ENCODE measurements around the gene SDK2. TPM values are rescaled to one million over a fixed set of nuclear protein-coding genes. Genes with fewer than 3 reads are reported as not detected.

Gene SDK2
- total RNA-seq, 1 donor from 2014 or later = 1.4 TPM

DNA sequence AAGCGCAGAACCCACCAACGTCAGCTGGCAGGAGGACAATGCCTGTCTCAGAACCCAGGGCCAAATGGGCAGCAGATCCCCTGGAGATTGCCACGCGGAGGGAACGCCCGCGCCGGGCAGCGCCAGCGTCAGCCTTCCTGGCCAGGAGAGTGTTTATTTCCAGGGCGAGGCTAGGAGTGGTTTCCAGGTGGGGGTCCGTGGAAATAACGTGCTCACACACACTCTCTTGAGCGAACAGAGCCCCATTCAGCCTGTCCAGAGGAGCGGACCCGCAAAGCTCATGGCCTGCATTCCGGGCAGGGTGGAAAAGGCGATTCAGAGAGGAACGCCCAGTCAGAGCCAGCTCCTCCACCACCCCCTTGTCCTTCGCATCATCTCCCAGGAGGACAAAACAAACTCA, 40.3 kb downstream of the SDK2 start:
- Histone ChIP-seq H3K36me3 (no peaks in the 10 kb centered on the region), H3K4me1 (no peaks in the 10 kb centered on the region), H3K9me3 (no peaks in the 10 kb centered on the region), H3K4me3 (no peak overlapping the region), H3K27me3 (ENCODE audit: low read depth) (no peaks in the 10 kb centered on the region), H3K27ac (no peak overlapping the region)
- DNase-seq = no peak
- no peak for TF ChIP-seq CTCF (IDR thresholded peaks at IDR 0.05)
- ATAC-seq = no peak
- intact Hi-C loops (cut with DNase I) = no loop called here

DNA sequence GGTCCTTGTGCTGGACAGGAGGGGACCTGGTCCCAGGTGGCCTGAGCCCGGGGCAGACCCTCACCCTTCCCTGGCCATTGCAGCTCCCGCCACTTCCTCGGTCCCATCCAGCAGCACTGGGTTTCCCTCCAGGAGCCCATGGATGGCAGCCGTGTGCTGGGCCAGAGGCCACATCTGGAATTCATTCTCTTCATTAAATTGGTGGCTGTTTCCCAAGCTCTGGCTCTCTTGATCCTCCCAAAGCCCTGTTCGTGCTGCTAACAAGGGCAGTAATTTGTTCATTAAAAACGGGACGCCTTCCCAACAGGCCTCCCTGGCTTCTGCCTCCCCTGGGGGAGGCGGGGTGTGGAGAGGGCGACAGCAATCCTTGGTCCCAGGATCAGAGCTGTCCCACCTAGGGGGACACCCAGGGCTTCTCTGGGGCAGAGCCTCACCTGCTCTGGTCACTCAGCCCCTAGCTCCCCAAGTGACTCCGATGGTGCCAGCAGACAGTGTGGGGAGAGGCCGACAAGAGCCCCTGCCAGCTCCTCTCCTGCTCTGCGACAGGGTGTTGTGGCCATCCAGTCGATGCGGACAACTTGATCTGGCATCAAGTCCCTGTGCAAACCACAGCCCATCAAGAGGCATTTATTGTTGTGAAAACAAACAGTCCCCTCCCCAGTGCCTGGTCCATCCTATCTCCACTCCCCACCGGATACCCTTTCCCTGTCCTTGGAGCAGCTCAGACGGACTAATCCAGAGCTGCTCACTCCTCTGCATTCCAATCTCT, 44.0 kb downstream of the SDK2 start:
- no peak overlapping the region for H3K27ac ChIP-seq

DNA sequence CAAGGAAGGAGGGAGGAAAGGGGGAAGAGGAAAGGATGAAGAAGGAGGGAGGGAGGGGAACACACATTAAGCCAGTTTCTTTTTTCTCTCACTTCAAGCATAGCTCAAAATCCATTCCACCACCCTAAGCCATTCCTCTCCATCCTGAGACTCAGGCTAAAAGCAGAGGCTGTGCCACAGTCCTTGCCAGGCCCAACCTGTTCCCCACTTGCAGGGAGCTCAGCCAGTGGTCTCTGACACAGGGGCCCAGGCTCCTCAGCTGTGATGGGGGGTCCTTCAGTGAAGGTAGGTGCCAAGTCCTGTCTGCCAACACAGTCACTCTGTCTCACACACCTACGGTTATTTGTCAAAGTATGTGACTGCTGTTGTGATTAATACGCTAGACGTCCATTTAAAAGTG, 44.6 kb downstream of the SDK2 start:
- no peaks in the 10 kb centered on the region for H3K27me3 ChIP-seq (ENCODE audit: low read depth)
- no peak overlapping the region for H3K4me3 ChIP-seq
- no peak overlapping the region for H3K27ac ChIP-seq
- H3K36me3 ChIP-seq = no peaks in the 10 kb centered on the region
- no peaks in the 10 kb centered on the region for H3K9me3 ChIP-seq
- H3K4me1 ChIP-seq = no peaks in the 10 kb centered on the region
- intact Hi-C loops (cut with DNase I) = no loop called here
- TF ChIP-seq CTCF (IDR thresholded peaks at IDR 0.05) = no peak
- ATAC-seq (no peak), DNase-seq (no peak)

More for the DNA sequence above, 44.0 kb downstream of the SDK2 start:
- DNase-seq (no peak), ATAC-seq (no peak)
- intact Hi-C loops (cut with DNase I) = no loop called here
- Histone ChIP-seq H3K4me1 (no peaks in the 10 kb centered on the region), H3K36me3 (no peaks in the 10 kb centered on the region), H3K9me3 (no peaks in the 10 kb centered on the region), H3K27me3 (ENCODE audit: low read depth) (no peaks in the 10 kb centered on the region), H3K4me3 (no peak overlapping the region)
- TF ChIP-seq CTCF (IDR thresholded peaks at IDR 0.05) = no peak

DNA sequence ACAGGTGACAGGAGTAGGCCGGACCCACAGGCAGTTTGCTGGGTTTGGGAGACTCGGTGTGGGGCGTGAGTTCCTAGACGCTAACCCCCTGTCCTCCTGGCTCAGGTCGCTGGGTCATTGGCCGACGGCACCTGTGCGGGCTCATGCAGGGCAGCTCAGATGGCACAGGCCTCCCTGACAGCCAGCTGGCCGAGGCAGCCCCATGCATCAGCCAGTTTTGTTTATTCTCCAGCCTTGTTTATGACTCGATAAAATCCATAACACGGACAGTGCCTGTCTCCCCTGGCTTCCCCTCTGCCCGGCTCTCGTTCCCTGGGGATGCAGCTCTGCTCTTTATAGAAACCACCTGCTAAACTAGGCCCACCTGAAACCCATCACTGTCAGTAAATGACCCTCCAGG, 46.0 kb downstream of the SDK2 start:
- no peaks in the 10 kb centered on the region for H3K9me3 ChIP-seq
- no peaks in the 10 kb centered on the region for H3K27me3 ChIP-seq (ENCODE audit: low read depth)
- DNase-seq (no peak), ATAC-seq (no peak)
- H3K4me3 ChIP-seq = no peak overlapping the region
- no peaks in the 10 kb centered on the region for H3K4me1 ChIP-seq
- H3K36me3 ChIP-seq = no peaks in the 10 kb centered on the region
- TF ChIP-seq CTCF (IDR thresholded peaks at IDR 0.05) = no peak
- intact Hi-C loops (cut with DNase I) = no loop called here
- no peak overlapping the region for H3K27ac ChIP-seq

DNA sequence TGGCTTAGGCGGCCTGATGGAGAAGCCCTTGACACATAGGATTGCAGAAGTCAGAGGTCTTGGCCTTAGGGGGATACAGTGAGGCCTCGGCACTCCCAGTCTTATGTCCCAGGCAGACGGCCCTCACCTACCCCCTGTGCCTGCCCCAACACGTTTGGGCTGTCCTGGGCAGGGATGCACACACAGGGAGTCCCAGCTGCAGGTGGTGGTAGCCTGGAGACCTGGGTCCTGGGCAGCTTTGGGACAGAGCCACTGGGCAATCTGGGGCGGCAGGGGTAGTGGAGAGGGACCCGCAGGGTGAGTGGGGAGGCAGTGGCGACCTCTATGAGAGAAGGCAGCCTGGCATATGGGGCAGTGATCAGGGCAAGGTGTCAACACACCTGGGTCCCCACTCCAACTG, 48.3 kb downstream of the SDK2 start:
- ATAC-seq (no peak), DNase-seq (no peak)
- no peaks in the 10 kb centered on the region for H3K9me3 ChIP-seq
- H3K27ac ChIP-seq = no peak overlapping the region
- peaks cover 20% of the 10 kb centered on the region for H3K4me1 ChIP-seq
- no peaks in the 10 kb centered on the region for H3K36me3 ChIP-seq
- intact Hi-C loops (cut with DNase I) = no loop called here
- H3K27me3 ChIP-seq (ENCODE audit: low read depth) = no peaks in the 10 kb centered on the region
- no peak for TF ChIP-seq CTCF (IDR thresholded peaks at IDR 0.05)
- no peak overlapping the region for H3K4me3 ChIP-seq
